GM21576 (cell line): ENCODE data around the gene STIM2.
"Not testable (repeated sequence)": the region's sequence is repeated elsewhere in the genome, so short reads cannot be mapped to it uniquely, and the experiment has no call there.

Experiments
- ATAC-seq: cut with Tn5 transposase; IDR thresholded peaks from one replicate; pipeline ENCODE4 v1.9.1; 2021; ENCODE audit warnings: mild to moderate bottlenecking, moderate library complexity; ENCODE audit not compliant: unreplicated experiment

Gene STIM2

GRCh38 chr4:26866781-26867180 is 6.1 kb downstream of the STIM2 start:
- no peak for ATAC-seq

GRCh38 chr4:26867914-26868684 is 7.5 kb downstream of the STIM2 start:
- ATAC-seq = no peak

GRCh38 chr4:26870576-26871262 is 10.1 kb downstream of the STIM2 start:
- ATAC-seq = no peak

DNA sequence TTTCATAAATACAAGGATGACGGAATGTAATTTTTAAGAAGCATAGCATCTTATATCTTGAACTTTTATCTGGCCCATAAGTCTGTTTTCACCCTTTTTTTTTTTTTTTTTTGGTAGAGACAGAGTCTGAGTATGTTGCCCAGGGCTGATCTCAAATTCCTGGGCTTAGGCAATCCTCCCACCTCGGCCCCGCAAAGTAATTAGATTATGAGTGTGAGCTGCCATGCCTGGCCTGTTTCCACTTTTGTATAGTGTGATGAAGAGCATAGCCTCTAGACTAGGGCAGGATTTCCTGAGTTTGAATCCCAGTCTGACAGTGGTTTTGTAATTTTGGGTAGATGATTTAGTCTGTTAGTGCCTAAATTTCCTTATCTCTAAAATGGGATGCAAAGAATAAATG is 11.0 kb downstream of the STIM2 start:
- ATAC-seq = no peak

DNA sequence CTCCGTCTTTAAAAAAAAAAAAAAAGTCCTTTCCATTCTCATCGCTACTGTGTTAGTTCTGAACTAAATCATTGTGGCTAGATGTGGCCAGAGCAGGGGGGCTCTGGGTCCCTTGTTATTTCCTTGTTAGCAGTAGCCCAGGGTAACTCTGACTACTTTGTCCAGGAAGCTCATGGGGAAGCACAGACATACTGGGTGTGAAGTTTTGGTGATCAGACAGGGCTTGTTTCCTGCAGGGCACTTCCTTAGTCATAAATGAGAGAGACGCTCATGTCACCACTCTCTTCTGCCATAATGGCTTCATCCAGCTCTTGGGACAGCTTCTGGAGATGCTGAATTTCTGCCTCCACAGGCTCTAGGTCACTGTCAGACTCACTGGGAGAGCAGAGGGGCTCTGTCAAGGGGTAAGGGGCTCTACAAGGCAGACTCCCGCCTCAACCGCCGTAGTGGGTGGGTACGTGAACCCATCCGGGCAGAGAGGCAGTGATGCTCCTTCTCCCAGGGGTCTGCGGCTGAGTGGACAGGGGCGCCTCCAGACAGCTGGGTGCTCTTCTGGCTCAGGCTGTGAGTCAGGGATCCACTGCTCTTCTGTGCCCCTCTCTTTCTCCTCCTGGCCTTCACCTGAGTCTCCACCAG is 12.9 kb downstream of the STIM2 start:
- ATAC-seq = peak; percentile 83

- no peak for ATAC-seq
Measured at GRCh38 chr4:26874110-26874509, 13.5 kb downstream of the STIM2 start.

DNA sequence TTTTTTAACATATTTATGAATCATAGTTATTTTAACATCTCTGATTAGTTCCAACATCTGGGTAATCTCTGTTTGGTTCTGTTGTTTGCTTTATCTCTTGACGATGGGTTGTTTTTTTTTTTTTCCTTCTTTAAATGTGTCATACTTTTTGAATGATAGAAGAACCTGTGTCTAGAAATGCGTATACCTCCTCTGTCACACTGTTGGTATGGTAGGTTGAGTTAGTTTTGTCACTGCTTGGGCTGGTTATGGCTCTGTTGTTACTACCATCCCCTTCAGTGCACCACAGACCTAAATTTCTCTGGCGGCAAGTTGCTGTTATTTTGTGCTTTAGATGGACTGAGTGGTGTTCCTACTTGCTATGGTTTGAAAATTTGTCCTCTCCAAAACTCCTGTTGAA is 16.8 kb downstream of the STIM2 start:
- ATAC-seq = no peak

- no peak for ATAC-seq
Measured at GRCh38 chr4:26877961-26878360, 17.3 kb downstream of the STIM2 start.

DNA sequence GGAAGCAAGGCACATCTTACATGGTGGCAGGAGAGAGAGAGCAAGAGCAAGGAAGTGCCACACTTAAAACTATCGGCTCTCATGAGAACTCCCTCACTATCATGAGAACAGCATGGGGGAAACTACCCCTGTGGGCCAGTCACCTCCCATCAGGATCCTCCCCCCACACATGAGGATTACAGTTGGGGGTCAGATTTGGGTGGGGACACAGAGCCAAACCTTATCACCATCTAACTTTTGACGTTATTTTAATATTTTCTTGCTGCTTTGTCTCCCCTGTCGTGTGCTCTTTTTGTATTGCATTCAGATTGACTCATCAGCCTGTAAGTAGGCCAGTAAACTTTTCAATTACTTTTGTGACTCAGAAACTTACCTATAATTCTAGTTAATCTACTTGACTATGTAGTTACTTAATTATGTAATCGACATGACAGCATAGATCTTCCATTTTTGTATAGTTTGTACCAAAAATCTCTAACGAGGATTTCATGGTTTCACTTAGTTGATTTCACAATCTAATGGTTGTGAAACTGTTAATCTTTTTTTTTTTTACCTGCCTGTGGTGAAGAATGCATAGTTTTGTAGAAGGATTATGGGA is 18.3 kb downstream of the STIM2 start:
- no peak for ATAC-seq

DNA sequence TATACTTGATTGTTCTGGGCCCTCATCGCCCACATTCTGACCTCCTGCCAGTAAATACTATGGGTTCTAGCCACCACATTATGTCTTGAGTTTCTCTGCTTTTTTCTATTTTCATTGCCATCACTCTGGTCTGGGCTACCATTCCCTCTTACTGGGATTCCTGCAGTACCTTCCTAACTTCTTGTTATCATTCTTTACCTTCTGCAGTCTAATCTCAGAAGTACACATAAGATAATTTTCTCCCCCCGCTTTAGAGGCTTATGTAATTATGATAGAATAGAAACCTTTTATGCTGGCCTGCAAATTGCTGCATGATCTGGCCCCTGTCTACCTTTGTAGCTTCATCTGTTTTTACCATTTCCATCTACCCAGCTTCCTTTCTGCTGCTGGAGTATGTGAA is 19.2 kb downstream of the STIM2 start:
- no peak for ATAC-seq

DNA sequence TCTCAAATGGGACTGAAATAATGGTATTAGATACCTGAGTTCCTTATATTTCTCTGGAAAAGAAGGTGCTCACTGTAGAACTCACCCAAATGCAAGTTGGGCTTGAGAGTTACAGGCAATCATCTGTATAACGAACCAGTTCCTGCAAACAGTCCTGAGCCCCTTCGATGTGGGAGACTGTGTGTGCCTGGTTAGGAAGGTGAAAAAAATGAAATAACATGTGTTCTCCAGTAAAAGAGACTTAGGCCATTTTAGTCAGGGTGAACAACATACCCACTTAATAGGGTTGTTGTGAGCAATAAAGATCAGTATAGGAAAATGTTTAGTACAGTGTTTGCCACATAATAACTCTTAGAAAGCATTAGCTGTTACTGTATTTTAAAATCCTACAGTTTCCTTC is 23.4 kb downstream of the STIM2 start:
- ATAC-seq = no peak

DNA sequence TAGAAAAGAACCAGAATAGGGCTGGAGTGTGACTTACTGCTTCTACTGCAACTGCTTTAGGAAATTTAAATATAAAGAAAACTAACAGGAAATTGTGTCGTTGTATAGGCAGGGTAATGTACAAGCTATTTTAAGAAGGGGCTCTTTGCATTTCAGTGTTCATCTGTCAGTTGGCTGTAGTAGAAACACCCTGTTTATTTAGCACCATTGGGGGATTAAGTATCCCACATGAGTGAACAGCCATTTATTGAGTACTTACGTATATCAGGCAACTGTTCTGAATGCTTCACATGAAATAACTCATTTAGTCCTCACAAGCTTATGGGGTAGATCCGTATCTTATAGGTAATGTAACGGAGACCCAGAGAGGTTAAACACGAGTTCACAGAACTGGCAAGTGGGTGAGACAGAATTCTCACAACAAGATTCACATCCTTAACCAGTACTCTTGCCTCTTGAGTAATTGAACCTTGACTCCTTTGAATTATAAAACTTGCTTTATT is 23.9 kb downstream of the STIM2 start:
- ATAC-seq = peak; percentile 43

- ATAC-seq = peak; percentile 85
Measured at GRCh38 chr4:26885912-26886274, 25.3 kb downstream of the STIM2 start.

- no peak for ATAC-seq
Measured at GRCh38 chr4:26887143-26887542, 26.5 kb downstream of the STIM2 start.

DNA sequence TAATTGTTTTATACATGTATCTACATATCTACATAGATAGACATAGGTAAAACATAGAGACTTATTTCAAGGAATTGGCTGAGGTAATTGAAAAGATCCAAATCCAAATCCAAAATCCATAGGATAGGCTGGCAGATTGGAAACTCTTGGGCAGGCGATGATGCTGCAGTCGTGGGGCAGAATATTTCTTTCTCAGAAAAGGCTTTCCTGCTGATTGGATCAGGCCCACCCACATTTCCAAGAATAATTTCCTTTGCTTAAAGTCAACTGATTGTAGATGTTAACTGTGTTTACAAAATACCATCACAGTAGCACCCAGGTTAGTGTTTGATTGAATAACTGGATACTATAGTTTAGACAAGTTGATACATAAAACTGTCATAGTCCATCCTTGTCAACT is 27.2 kb downstream of the STIM2 start:
- ATAC-seq = no peak

- no peak for ATAC-seq
Measured at GRCh38 chr4:26889356-26889755, 28.7 kb downstream of the STIM2 start.

DNA sequence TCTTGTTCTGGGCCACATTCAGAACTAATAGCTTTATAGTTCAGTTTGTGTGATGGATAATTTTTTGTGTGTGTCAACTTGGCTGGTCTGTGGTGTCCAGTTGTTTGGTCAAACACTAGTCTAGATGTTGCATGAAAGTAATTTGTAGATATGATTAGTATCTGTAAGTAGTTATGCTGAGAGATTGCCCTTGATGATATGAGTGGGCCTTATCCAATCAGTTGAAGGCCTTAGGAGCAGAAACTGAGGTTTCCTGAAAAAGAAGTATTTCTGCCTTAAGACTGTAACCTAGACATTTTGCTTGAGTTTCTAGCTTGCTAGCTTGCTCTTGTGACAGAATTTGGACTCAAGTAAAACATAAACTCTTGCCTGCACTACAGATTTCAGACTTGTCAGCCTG is 30.4 kb downstream of the STIM2 start:
- ATAC-seq = no peak

- no peak for ATAC-seq
Measured at GRCh38 chr4:26891867-26892266, 31.2 kb downstream of the STIM2 start.

DNA sequence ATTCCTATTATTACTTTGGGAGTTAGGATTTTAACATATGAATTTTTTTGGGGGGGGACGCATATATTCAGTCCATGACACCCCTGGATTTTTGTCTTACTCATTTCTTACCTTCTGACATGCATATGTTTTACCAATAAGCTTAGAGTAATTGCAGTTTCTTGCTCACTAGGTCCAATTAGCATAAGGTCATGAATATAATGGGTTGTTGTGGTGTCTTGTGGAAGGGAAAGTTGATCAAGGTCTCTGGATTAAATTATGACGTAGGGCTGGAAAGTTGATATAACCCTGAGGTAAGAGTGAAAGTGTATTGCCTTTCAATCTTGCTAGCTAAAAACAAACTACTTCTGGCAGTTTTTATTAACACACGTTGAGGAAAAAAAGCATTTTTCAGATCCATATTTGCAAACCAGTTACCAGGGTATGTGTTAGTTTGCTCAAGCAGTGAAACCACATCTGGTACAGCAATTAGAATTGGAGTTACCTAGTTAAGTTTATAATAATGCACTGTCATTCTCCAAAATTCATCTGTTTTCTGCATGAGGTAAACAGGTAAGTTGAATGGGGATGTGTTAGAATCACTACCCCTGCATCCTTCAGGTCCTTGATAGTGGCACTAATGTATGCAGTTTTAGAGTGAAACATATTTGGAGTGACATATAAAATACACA is 32.0 kb downstream of the STIM2 start:
- ATAC-seq = no peak

GRCh38 chr4:26893491-26893890 is 32.9 kb downstream of the STIM2 start:
- no peak for ATAC-seq

GRCh38 chr4:26894881-26895280 is 34.2 kb downstream of the STIM2 start:
- ATAC-seq = not testable (repeated sequence)
